HG03025 (cell line): Measurements from ENCODE around the gene GABRA5.
"Not testable (repeated sequence)": the region's sequence is repeated elsewhere in the genome, so short reads cannot be mapped to it uniquely, and the experiment has no call there.

ENCODE experiments used
- ATAC-seq: cut with Tn5 transposase; IDR thresholded peaks from one replicate; pipeline ENCODE4 v1.9.1; 2021; ENCODE audit warnings: mild to moderate bottlenecking, moderate library complexity; ENCODE audit not compliant: unreplicated experiment, low FRiP score

GABRA5 gene

GRCh38 chr15:26866298-26867199, at the start of gene GABRA5:
TSS of gene GABRA5 (plus strand) at chr15:26867062. CDS start at chr15:26869249, 2,187 bp downstream.
- ATAC-seq = no peak

GRCh38 chr15:26831191-26831590, 35.7 kb upstream of the GABRA5 start:
- not testable (repeated sequence) for ATAC-seq

- no peak for ATAC-seq
Observed at GRCh38 chr15:26831951-26832350, 34.9 kb upstream of the GABRA5 start.

GRCh38 chr15:26838742-26839460, 28.0 kb upstream of the GABRA5 start:
- no peak for ATAC-seq

GRCh38 chr15:26841514-26841913, 25.3 kb upstream of the GABRA5 start:
- ATAC-seq = no peak

GRCh38 chr15:26841941-26842340, 24.9 kb upstream of the GABRA5 start:
- ATAC-seq = no peak

GRCh38 chr15:26842391-26842790, 24.5 kb upstream of the GABRA5 start:
- ATAC-seq = no peak

DNA sequence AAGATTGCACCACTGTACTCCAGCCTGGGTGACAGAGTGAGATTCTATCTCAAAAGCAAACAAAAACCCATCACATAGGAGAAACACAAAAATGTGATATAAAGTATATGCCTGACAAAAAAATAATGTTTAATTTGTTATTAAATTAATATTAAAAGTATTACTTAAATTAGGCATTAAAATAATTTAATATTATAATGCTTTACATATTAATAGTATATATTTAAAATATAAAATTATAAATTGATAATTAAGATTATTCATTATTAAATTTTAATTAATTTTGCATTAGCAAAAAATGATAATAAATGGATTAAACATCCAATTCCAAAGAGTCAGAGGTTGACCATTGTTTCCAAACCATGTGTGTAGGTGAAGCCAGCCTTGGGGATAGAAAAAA, 22.0 kb upstream of the GABRA5 start:
- ATAC-seq = no peak

- no peak for ATAC-seq
Observed at GRCh38 chr15:26848498-26848897, 18.4 kb upstream of the GABRA5 start.

DNA sequence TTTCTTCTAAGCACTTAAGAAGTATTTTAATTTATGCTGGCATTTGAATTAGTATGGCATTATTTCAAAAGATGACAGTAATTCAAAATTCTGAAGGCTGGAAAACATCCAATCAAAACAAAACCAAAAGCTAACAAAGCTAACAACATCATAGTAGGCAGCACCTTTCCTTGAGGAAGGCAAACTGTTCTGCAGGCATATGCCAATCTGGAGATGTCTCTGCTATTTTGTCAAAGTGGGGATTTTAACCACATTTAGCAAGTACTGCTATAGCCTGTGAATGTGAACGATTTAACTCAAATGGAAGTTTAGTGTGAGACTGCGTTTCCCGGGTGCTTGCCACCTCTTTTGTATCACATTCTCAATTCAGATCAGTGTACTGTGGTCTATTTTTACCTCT, 16.7 kb upstream of the GABRA5 start:
- ATAC-seq = no peak

- no peak for ATAC-seq
Observed at GRCh38 chr15:26852980-26853379, 13.9 kb upstream of the GABRA5 start.

GRCh38 chr15:26854435-26854834, 12.4 kb upstream of the GABRA5 start:
- ATAC-seq = no peak

- ATAC-seq = no peak
Observed at GRCh38 chr15:26864664-26865191, 2.1 kb upstream of the GABRA5 start.

- no peak for ATAC-seq
Observed at GRCh38 chr15:26867200-26868007, 542 bp downstream of the GABRA5 start.

- no peak for ATAC-seq
Observed at GRCh38 chr15:26868029-26868685, 1.3 kb downstream of the GABRA5 start.

DNA sequence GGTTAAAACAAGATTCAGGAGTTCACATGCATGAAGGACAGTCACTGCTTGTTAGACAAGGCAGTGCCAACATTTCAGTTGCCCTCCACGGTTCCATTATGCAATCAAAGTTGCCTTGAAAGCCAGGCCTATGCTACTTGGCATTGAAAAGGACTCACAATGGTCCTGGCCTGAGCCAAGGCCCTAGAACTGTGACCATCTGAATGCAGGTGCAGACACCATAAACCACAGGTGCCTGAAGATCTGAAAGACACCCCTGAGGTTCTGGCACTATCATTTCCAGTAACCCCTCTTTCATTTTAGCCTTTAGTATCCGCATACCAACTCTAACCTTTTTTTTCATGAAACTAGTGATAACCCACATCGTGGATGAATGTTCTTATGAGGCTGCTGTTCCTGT, 2.8 kb downstream of the GABRA5 start:
- no peak for ATAC-seq

DNA sequence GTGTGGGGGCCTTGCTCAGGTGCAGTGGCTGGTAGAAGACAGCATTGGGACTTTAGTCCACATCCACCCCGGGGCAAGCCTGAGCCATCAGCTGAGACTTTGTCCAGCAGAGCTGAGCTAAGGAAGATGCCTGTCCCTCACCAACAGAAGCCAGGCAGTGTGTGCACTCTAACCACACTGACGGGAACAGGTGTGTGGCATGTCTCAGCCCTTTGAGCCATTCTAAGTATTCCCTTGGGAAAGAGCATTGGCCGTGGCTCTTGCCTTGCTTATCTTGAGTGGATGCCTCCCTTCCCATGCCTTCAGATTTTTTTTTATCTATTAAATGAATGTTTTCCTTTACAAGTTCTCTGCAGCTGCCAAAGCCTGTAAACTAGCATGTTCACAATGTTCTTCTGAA, 3.5 kb downstream of the GABRA5 start:
- no peak for ATAC-seq

DNA sequence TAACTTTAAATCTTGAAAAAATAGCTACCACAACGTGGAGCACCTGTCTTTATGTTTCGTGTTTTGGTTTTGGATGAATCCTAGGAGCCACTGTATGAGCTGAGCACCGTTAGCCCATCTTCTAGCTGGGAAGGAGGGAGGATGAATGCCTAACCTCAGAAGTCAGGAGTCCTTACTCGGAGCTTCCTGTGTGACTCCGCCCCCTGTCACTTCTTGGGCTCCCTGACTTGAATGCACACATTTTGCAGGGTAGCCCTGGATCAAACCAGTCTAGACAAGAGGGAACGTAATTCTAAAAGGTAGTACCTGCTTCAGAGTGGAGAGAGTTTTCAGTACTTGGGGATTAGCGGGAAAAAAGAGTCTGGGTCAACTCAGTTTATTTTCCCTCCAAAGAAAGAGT, 5.3 kb downstream of the GABRA5 start:
- no peak for ATAC-seq

DNA sequence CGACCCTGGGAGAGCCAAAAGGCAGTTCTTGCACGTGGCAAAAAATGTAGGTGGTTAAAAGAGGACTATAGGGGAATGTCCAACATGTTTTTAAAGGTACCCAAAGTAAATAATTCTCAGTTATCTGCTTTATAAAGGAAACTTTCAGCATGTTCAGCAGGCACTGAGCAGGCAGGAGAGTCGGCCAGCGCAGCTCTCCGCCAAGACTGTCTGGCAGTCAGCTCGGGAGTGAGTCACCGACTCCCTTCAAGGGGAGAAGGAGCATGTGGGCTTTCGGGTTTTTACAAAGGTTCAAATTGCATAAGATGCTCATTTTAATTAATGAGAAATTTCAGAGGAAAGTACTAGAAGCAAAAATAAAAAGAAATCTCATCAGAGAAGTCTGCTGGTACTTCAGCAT, 7.0 kb downstream of the GABRA5 start:
- no peak for ATAC-seq
